C4-2B (cell line): Measurements from ENCODE around the gene THTPA.
A peak's percentile ranks its signal among the peaks of the same experiment; 100 is the strongest.

ENCODE experiments used
- H3K27ac ChIP-seq: fragments of 450-650 bp; 2 replicates; pipeline ENCODE4 v1.5.1; 2017
- CTCF ChIP-seq: fragments of 450-650 bp; conservative IDR thresholded peaks from 2 replicates; pipeline ENCODE4 v1.5.1; 2017; ENCODE audit warnings: mild to moderate bottlenecking
- ZFX ChIP-seq: fragments of 450-650 bp; IDR thresholded peaks from 2 replicates; pipeline ENCODE4 v1.6.1; 2017

THTPA gene

GRCh38 chr14:23557521-23557920 lies 1.4 kb downstream of the THTPA start:
- peak overlapping the region; percentile 90; the same call in 1 of the 2 replicates for H3K27ac ChIP-seq
- TF ChIP-seq ZFX (no peak), CTCF (no peak)

GRCh38 chr14:23557946-23558345 lies 1.9 kb downstream of the THTPA start:
- TF ChIP-seq ZFX (no peak), CTCF (no peak)
- H3K27ac ChIP-seq, result no peak overlapping the region

- H3K27ac ChIP-seq, result no peak overlapping the region
Observed at GRCh38 chr14:23558346-23559009, 2.4 kb downstream of the THTPA start.

GRCh38 chr14:23559010-23559925 lies 3.2 kb downstream of the THTPA start:
- peak; percentile 93 for TF ChIP-seq CTCF
- TF ChIP-seq ZFX, result no peak
- H3K27ac ChIP-seq, result no peak overlapping the region

More at GRCh38 chr14:23558346-23559009, 2.4 kb downstream of the THTPA start:
- TF ChIP-seq ZFX (no peak), CTCF (no peak)

DNA sequence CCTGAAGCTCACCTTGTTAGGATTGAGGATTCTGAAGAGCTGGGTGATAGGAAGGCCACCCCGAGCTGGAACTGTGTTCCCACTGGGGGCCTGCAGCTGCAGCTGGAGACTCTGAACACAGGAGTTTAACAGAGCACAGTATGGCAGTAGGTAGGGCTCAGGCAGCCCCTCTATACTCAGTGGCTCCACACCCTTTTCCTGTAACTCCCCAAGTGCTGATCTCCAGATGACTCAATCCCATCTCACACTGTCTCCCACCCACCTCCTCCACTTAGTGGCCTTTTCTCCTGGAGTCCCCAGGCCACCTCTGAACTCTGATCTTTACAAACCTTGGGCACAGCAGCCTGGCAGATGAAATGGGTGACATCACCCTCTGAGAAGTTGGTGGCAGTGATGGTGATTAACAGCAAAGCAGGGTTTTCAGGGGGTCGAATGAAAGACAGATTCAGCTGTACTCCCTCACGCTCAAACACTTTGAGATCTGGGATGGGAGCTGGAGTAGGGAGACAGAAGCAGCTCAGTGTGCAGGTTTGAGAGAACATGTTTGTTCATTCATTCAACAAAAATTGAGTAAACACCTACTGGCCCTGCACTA lies 4.0 kb downstream of the THTPA start:
- H3K27ac ChIP-seq, result no peak overlapping the region

GRCh38 chr14:23561259-23561658 lies 5.2 kb downstream of the THTPA start:
- no peak for TF ChIP-seq CTCF
- TF ChIP-seq ZFX, result no peak
- no peak overlapping the region for H3K27ac ChIP-seq

More for the DNA sequence above, 4.0 kb downstream of the THTPA start:
- TF ChIP-seq ZFX (no peak), CTCF (no peak)
